Measurements from ENCODE around the gene HIKESHI. TPM values are rescaled to one million over a fixed set of nuclear protein-coding genes. Genes with fewer than 3 reads are reported as not detected.
A peak's percentile ranks its signal among the peaks of the same experiment; 100 is the strongest.

HIKESHI gene
- total and polyA plus RNA-seq, 7 donors, result 16.8 to 71.3 (median 59.8) TPM

DNA sequence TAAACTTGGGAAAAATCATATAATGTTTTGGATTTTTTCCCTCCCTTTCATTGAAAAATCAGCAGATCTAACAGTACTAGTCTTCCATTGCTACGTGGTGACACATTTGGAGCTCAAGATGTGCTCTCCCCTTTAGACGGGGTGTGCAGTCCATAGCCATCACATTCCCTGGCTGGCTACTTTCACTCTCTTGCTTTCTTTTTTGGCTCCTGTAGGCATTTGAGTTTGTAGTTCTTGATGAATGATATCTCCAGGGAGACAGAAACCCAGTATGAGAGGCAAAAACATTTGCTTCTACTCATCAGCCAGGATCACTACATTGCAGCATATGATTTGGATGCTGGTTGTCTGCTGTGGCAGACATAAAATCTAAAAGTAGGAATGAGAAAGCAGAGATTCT lies 84.7 kb downstream of the HIKESHI start:
- 92 to 96% methylated on average over 2 of the region's 2 CpGs for WGBS, 2 donors
- no peaks in the 10 kb centered on the region for H3K36me3 ChIP-seq
- DNase-seq, result no peak
- H3K9me3 ChIP-seq, result no peaks in the 10 kb centered on the region
- no peaks in the 10 kb centered on the region for H3K4me1 ChIP-seq
- no peak overlapping the region for H3K27ac ChIP-seq
- TF ChIP-seq, protein P1, sequence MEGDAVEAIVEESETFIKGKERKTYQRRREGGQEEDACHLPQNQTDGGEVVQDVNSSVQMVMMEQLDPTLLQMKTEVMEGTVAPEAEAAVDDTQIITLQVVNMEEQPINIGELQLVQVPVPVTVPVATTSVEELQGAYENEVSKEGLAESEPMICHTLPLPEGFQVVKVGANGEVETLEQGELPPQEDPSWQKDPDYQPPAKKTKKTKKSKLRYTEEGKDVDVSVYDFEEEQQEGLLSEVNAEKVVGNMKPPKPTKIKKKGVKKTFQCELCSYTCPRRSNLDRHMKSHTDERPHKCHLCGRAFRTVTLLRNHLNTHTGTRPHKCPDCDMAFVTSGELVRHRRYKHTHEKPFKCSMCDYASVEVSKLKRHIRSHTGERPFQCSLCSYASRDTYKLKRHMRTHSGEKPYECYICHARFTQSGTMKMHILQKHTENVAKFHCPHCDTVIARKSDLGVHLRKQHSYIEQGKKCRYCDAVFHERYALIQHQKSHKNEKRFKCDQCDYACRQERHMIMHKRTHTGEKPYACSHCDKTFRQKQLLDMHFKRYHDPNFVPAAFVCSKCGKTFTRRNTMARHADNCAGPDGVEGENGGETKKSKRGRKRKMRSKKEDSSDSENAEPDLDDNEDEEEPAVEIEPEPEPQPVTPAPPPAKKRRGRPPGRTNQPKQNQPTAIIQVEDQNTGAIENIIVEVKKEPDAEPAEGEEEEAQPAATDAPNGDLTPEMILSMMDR (IDR thresholded peaks at IDR 0.05), result no peak
- no peaks in the 10 kb centered on the region for H3K27me3 ChIP-seq
- intact Hi-C loops (cut with DNase I), result no loop called here
- H3K4me3 ChIP-seq, result no peak overlapping the region

DNA sequence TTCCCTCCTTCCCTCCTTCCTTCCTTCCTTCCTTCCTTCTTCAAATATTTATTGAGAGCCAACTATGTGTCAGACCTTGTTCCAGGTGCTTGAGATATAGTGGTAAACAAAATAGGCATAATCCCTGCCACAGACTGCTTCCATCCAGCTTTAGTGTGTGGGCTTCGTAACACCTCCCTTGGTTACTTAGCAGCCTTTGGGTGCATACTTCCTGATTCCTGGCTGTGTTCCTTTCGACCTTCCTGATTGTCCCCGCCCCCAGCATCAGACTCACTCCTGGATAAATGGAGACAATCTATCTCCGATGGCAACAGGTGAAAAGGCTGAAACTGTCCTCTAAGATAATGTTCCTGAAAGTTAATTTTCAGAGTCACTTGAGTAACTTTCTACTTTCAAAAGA lies 86.2 kb downstream of the HIKESHI start:
- H3K27ac ChIP-seq, result no peak overlapping the region
- H3K4me3 ChIP-seq, result no peak overlapping the region
- no peaks in the 10 kb centered on the region for H3K36me3 ChIP-seq
- H3K27me3 ChIP-seq, result no peaks in the 10 kb centered on the region
- H3K4me1 ChIP-seq, result no peaks in the 10 kb centered on the region
- intact Hi-C loops (cut with DNase I), result no loop called here
- no peaks in the 10 kb centered on the region for H3K9me3 ChIP-seq
- TF ChIP-seq EP300 (IDR thresholded peaks at IDR 0.05) (no peak), POLR2A (IDR thresholded peaks at IDR 0.05) (no peak), POLR2AphosphoS5 (IDR thresholded peaks at IDR 0.05) (no peak)
- TF ChIP-seq, protein P1 (IDR thresholded peaks at IDR 0.05), result no peak
- DNase-seq, result no peak
- WGBS, 2 donors, result 27 to 66% methylated on average over 4 of the region's 4 CpGs

DNA sequence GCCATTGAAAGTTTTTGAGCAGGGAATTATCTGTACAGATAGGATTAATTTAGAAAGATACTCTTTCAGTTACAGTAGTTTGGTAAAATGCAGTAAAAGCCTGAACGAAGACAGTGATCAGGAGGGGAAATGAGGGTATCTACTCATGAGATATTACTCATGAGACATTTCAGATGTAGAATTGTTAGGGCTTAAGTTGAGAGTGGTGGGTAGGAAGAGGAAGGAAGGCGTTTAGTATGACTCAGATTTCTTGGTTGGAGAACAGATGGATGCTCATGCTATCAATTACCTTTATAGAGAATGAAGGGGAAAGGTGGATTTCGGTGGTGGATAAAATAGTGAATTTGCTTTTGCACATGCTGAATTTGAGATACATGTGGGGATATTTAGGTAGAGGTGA lies 88.4 kb downstream of the HIKESHI start:
- H3K36me3 ChIP-seq, result no peaks in the 10 kb centered on the region
- WGBS, 2 donors, result 91 to 93% methylated on average over 3 of the region's 3 CpGs
- no peak overlapping the region for H3K27ac ChIP-seq
- no peaks in the 10 kb centered on the region for H3K27me3 ChIP-seq
- intact Hi-C loops (cut with DNase I), result no loop called here
- no peaks in the 10 kb centered on the region for H3K9me3 ChIP-seq
- no peak overlapping the region for H3K4me3 ChIP-seq
- peaks cover 0 to 12% (median 3%) of the 10 kb centered on the region in 4 donors for H3K4me1 ChIP-seq
- DNase-seq, result no peak
- TF ChIP-seq, protein P1 (IDR thresholded peaks at IDR 0.05), result no peak
- TF ChIP-seq EP300 (IDR thresholded peaks at IDR 0.05), result no peak

DNA sequence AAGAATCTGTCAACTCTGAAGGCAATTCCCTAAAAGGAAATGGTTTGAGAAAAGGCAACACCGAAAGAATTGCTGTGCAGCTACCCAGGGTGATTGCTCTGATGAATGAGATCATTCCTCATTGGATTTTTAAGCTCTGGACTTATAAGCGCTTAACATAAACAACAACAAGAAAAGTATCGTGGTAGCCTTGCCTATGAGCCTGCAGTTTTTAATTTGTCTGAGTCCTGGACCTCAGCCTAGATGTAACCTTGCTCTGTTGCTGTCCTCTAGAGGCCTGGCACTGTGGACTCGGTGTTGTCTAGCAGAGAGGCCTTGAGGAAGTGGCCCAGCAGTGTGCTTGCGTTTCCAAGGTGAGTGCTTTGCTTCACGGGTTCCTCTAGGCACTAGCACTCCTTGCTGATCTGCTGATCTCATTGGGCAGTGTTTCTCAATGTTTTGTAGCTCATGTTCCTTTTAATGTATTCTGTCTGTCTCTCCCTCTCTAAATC lies 93.1 kb downstream of the HIKESHI start:
- H3K4me3 ChIP-seq, result no peak overlapping the region
- H3K36me3 ChIP-seq, result no peaks in the 10 kb centered on the region
- H3K9me3 ChIP-seq, result no peaks in the 10 kb centered on the region
- TF ChIP-seq POLR2AphosphoS5 (IDR thresholded peaks at IDR 0.05) (no peak), POLR2A (IDR thresholded peaks at IDR 0.05) (no peak), EP300 (IDR thresholded peaks at IDR 0.05) (no peak)
- TF ChIP-seq, protein P1 (IDR thresholded peaks at IDR 0.05), result no peak
- peaks cover 0 to 13% (median 3%) of the 10 kb centered on the region in 4 donors for H3K4me1 ChIP-seq
- H3K27me3 ChIP-seq, result no peaks in the 10 kb centered on the region
- peak overlapping the region in 2 of 4 donors; percentile 37 to 42 for H3K27ac ChIP-seq
- DNase-seq, result no peak
- WGBS, 2 donors, result 68 to 74% methylated on average over 6 of the region's 6 CpGs
- intact Hi-C loops (cut with DNase I), result no loop called here

Small RNA genes within 50 kb of the gene (small RNA-seq; reads per million reads assigned to genes)
- 0 reads per million in 3 donors for gene RN7SL225P

Other genes starting within 250 kb of the HIKESHI start
- gene PICALM, start 233.2 kb upstream of the HIKESHI start, total RNA-seq, result 100 to 1,000 TPM; 213 to 250 (median 230) TPM
- gene PICALM, start 233.2 kb upstream of the HIKESHI start, polyA plus RNA-seq, result 100 to 1,000 TPM in 1 of 3 donors, 10 to 100 TPM in 2; 55.3 to 100 (median 81.1) TPM
- 10 to 100 TPM; 18.2 to 28.6 (median 23.5) TPM for gene EED, start 57.5 kb upstream of the HIKESHI start, total RNA-seq
- gene EED, start 57.5 kb upstream of the HIKESHI start, polyA plus RNA-seq, result 10 to 100 TPM; 12.6 to 17.8 (median 14.1) TPM
- gene CCDC81, start 72.6 kb downstream of the HIKESHI start, total RNA-seq, result 1 to 10 TPM in 1 of 4 donors, under 1 TPM in 3; 0.41 to 1.8 (median 0.61) TPM
- under 1 TPM in 1 of 3 donors, not detected in 2; 0.22 TPM for gene CCDC81, start 72.6 kb downstream of the HIKESHI start, polyA plus RNA-seq